K562 (cell line): ENCODE measurements around the gene MC5R. TPM values are rescaled to one million over a fixed set of nuclear protein-coding genes. Genes with fewer than 3 reads are reported as not detected.

ENCODE experiments used
- ATAC-seq: fragments of 200-7000 bp; cut with Tn5 transposase; 3 replicates; pipeline ENCODE4 v1.9.1; 2020; ENCODE audit warnings: moderate library complexity
- BruUV-seq: library from RNA; stranded (reverse); fragments of 400-500 nt; replicated peaks from 2 replicates; lab custom pipeline; 2021; lab: Mats Ljungman, UMichigan
- CTCF ChIA-PET: fragments of 300-600 bp; formaldehyde crosslinking; extraction: SDS; loops from one replicate; lab custom pipeline; 2021; ENCODE audit warnings: low intra/inter-chr PET ratio; lab: Yijun Ruan, JAX
- POLR2A ChIA-PET: fragments of 300-600, 350-650 bp; sonication (Branson Sonifier 250); formaldehyde crosslinking; extraction: SDS; loops from one replicate; lab custom pipeline; 2021; ENCODE audit warnings: antibody characterized with exemption, inconsistent platforms; lab: Yijun Ruan, JAX
- DNase-seq, 4 experiments: peaks; one replicate each; pipeline versions ENCODE4 v3.0.0 to v3.0.0-alpha.2; 2011 to 2018; ENCODE audit warnings: low spot score in 3 of 4, mixed read lengths in 3 of 4; ENCODE audit errors: extremely low read depth in 1 of 4
- FAIRE-seq: peaks from 2 replicates; lab custom pipeline; 2011; peaks lifted over from hg19 to GRCh38; lab: Jason Lieb, UNC
- H2AFZ ChIP-seq: 2 replicates; pipeline ENCODE4 v1.6.0; 2011; ENCODE audit warnings: low read depth, low read length, control low read depth, inconsistent platforms
- H3K27ac ChIP-seq: fragments of 200-600 bp; 3 replicates; pipeline ENCODE4 v1.8.0; 2011; ENCODE audit warnings: low read depth, mild to moderate bottlenecking, control low read depth, inconsistent platforms, low read length, moderate library complexity, mixed read lengths; ENCODE audit errors: extremely low read depth
- H3K27me3 ChIP-seq, 2 experiments: fragments of 300-600 bp in 1 of 2; 2 replicates in 1 of 2; 3 replicates in 1 of 2; pipeline versions ENCODE4 v1.6.0 to v1.8.0; 2011; ENCODE audit warnings: inconsistent platforms in 2 of 2, low read length in 2 of 2, mild to moderate bottlenecking in 1 of 2, mixed read lengths in 1 of 2, moderate library complexity in 1 of 2; ENCODE audit not compliant: control insufficient read depth in 2 of 2, insufficient read depth in 2 of 2
- H3K36me3 ChIP-seq: fragments of 300-600 bp; 3 replicates; pipeline ENCODE4 v1.8.0; 2011; ENCODE audit warnings: mild to moderate bottlenecking, low read length, inconsistent platforms; ENCODE audit not compliant: control insufficient read depth, insufficient read depth
- H3K4me1 ChIP-seq, 2 experiments: fragments of 200-600 bp in 1 of 2; replicated peaks in 1 of 2; 2 replicates in 1 of 2; 3 replicates in 1 of 2; pipeline versions ENCODE4 v1.5.1 to v1.8.0; 2011; ENCODE audit warnings: inconsistent platforms in 2 of 2, low read length in 2 of 2, mild to moderate bottlenecking in 1 of 2, mixed read lengths in 1 of 2, moderate library complexity in 1 of 2; ENCODE audit not compliant: control insufficient read depth in 2 of 2, insufficient read depth in 2 of 2
- H3K4me2 ChIP-seq: 2 replicates; pipeline ENCODE4 v1.6.1; 2011; ENCODE audit warnings: low read length, control low read depth, inconsistent platforms, mixed read lengths; ENCODE audit not compliant: insufficient read depth
- H3K4me3 ChIP-seq: fragments of 200-600 bp; sonication (generic), shearing (Covaris generic); 2 replicates; pipeline ENCODE4 v1.5.1; 2016; ENCODE audit warnings: control low read depth, inconsistent platforms
- H3K79me2 ChIP-seq: fragments of 200-600 bp; 3 replicates; pipeline ENCODE4 v1.8.0; 2011; ENCODE audit warnings: low read length, inconsistent platforms; ENCODE audit not compliant: control insufficient read depth, insufficient read depth
- H3K9ac ChIP-seq, 2 experiments: 2 replicates each; pipeline versions ENCODE4 v1.6.0 to v1.6.1; 2011; ENCODE audit warnings: low read depth in 2 of 2, low read length in 2 of 2, control low read depth in 1 of 2, inconsistent platforms in 1 of 2, mild to moderate bottlenecking in 1 of 2, mixed read lengths in 1 of 2; ENCODE audit not compliant: insufficient read depth in 1 of 2
- H3K9me1 ChIP-seq: one replicate; pipeline ENCODE4 v1.6.0; 2011; ENCODE audit warnings: inconsistent platforms, mild to moderate bottlenecking, low read length, moderate library complexity; ENCODE audit not compliant: control insufficient read depth, insufficient read depth
- H3K9me3 ChIP-seq: replicated peaks from 2 replicates; pipeline ENCODE4 v1.5.1; 2011; ENCODE audit warnings: low read depth, low read length, inconsistent platforms; ENCODE audit not compliant: control insufficient read depth, insufficient read depth
- H4K20me1 ChIP-seq: replicated peaks from 2 replicates; pipeline ENCODE4 v1.6.1; 2011; ENCODE audit warnings: low read length, inconsistent platforms, mixed read lengths; ENCODE audit not compliant: control insufficient read depth, insufficient read depth
- ARHGAP35 ChIP-seq: fragments of 450-650 bp; IDR thresholded peaks from 2 replicates; pipeline ENCODE4 v1.6.1; 2018; ENCODE audit not compliant: partially characterized antibody
- CTCF ChIP-seq, 3 experiments: IDR thresholded peaks in 2 of 3; conservative IDR thresholded peaks in 1 of 3; 2 replicates each; pipeline ENCODE4 v1.5.1; 2011 to 2012; ENCODE audit warnings: low read length in 3 of 3, mild to moderate bottlenecking in 3 of 3, control low read depth in 2 of 3, improper control_type of control experiment in 1 of 3, inconsistent platforms in 1 of 3, low read depth in 1 of 3, mixed read lengths in 1 of 3, moderate library complexity in 1 of 3; ENCODE audit not compliant: insufficient read depth in 2 of 3
- WGBS: fragments of 100-300 bp; shearing (Covaris generic); methylation state at CpG from one replicate; pipeline ENCODE4 v1.1.6; 2016; ENCODE audit warnings: low coverage, mixed read lengths; ENCODE audit not compliant: insufficient coverage; ENCODE audit errors: missing lambda C conversion rate; 5-methylcytosine and 5-hydroxymethylcytosine counted together
- in situ Hi-C: fragments of 300-500 bp; cut with MboI; formaldehyde crosslinking; loops from 4 replicates; pipeline ENCODE4 v1.15.0; 2018; ENCODE audit warnings: inconsistent platforms, mixed read lengths
- intact Hi-C: fragments of 100-400 bp; cut with micrococcal nuclease; formaldehyde crosslinking; loops from 2 replicates; pipeline ENCODE4 v1.14.2; 2022
- polyA plus RNA-seq, 8 experiments: library from polyadenylated mRNA; depleted of rRNA in 4 of 8; stranded (reverse) in 5 of 8; unstranded in 3 of 8; fragments of >200 nt; fragmentation: Nextera tagmentation in 2 of 8; fragmentation: Illumina TruSeq in 1 of 8; extraction: Ambion mirVana in 2 of 8; extraction: Trizol in 1 of 8; gene quantifications; 2 replicates each; pipeline versions ENCODE4 v1.2.1 to v1.2.3, GENCODE V29; 2011 to 2014; ENCODE audit warnings: inconsistent platforms in 1 of 8, missing spikeins in 1 of 8
- total RNA-seq, 7 experiments: library from RNA; depleted of rRNA in 6 of 7; stranded (reverse); fragments of >200 nt in 6 of 7; fragmentation: Illumina TruSeq in 2 of 7; extraction: Trizol in 2 of 7; gene quantifications; 2 replicates each; pipeline versions ENCODE4 v1.2.1 to v1.2.3, GENCODE V29; 2011 to 2021; ENCODE audit warnings: low replicate concordance in 1 of 7

MC5R gene
- total and polyA plus RNA-seq, 9 of the 15 experiments (the other 6 are each of a cell fraction or from before 2014, with no cell fraction given), result not detected

GRCh38 chr18:13811993-13812392 lies 12.0 kb upstream of the MC5R start:
- no peaks in the 10 kb centered on the region; a peak in 1 of 5 replicates for H3K27me3 ChIP-seq
- no peak overlapping the region for H3K4me3 ChIP-seq
- H4K20me1 ChIP-seq, result no peaks in the 10 kb centered on the region
- no peak overlapping the region for H3K9ac ChIP-seq
- intact Hi-C loops, result no loop called here
- BruUV-seq, result no TSS peak
- FAIRE-seq (no peak), DNase-seq (peak; percentile 7 to 26 (median 20)), ATAC-seq (peak; percentile 79)
- H3K36me3 ChIP-seq, result no peaks in the 10 kb centered on the region
- 0 out of 6 replicates have a peak, but pooled peaks of 1 of the 3 experiments have one; percentile 18 for TF ChIP-seq CTCF (IDR thresholded peaks at IDR 0.05 in 2 of 3, conservative IDR thresholded peaks at IDR 0.05 in 1 of 3; ENCODE audit: insufficient read depth in 2 of 3, low read depth in 1 of 3, low read length in 3 of 3)
- no peak for TF ChIP-seq ARHGAP35
- in situ Hi-C loops, result no loop called here
- ChIA-PET POLR2A (interaction anchor here (0.8 kb wide), 1 partner anchor 552 kb away, joined by 6 read pairs; no protein-coding TSS in a partner anchor), CTCF (no interaction called here)
- no peak overlapping the region for H3K27ac ChIP-seq
- WGBS, result 0% methylated on average over 6 of the region's 6 CpGs
- no peak overlapping the region for H3K4me2 ChIP-seq
- H2AFZ ChIP-seq, result no peak overlapping the region
- H3K9me3 ChIP-seq, result no peaks in the 10 kb centered on the region
- H3K79me2 ChIP-seq, result no peaks in the 10 kb centered on the region
- no peaks in the 10 kb centered on the region for H3K9me1 ChIP-seq
- no peaks in the 10 kb centered on the region for H3K4me1 ChIP-seq
